ENCODE data around the gene ZBED3. TPM values are rescaled to one million over a fixed set of nuclear protein-coding genes. Genes with fewer than 3 reads are reported as not detected.
"Not testable (repeated sequence)": the region's sequence is repeated elsewhere in the genome, so short reads cannot be mapped to it uniquely, and the experiment has no call there.

ZBED3 gene
- total RNA-seq, 1 experiment from 2014 or later, result 0.14 TPM

GRCh38 chr5:77082280-77082679 is 4.8 kb downstream of the ZBED3 start:
- in situ Hi-C loops (cut with HindIII; ENCODE audit: low pct_unique_long_range_greater_than_20kb, low sequenced_read_pairs), result no loop called here
- no peak for DNase-seq (ENCODE audit: low read depth)

DNA sequence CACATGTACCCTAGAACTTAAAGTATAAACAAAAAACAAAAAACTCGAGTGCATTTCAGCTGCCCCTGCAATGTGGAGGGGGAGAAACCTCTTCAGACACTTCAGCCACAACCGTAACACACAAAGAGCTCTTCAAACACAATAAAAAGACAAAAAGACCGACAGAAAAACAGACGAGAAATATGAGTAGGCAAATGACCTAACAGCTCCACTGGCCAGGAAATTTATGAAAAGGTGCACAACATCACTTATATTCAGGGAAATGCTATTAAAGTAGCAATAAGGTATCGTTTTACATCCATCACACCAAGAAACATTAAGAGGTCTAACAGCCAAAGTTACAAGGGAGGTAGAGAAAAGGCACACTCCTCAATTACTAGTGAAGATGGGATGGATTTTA is 6.2 kb downstream of the ZBED3 start:
- no peak for DNase-seq (ENCODE audit: low read depth)
- in situ Hi-C loops (cut with HindIII; ENCODE audit: low pct_unique_long_range_greater_than_20kb, low sequenced_read_pairs), result no loop called here

GRCh38 chr5:77080479-77080878 is 6.6 kb downstream of the ZBED3 start:
- in situ Hi-C loops (cut with HindIII; ENCODE audit: low pct_unique_long_range_greater_than_20kb, low sequenced_read_pairs); DNase-seq (ENCODE audit: low read depth): not testable (repeated sequence)

DNA sequence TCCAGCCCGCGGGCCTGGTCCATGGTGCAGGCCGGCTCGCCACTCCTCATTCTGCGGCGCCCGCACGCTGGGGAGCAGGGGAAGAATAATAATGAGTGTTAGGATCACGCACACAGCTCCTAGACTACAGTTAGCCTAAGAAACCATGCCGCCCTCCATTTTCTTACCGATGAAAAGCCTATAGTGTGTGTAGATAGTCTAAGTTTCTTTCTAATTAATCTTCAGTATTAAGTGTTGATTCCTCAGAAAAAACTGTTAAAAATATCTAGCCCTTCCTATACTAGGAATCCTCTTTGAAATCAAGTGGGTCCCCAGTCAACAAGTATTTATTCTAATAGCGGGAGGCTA is 9.3 kb downstream of the ZBED3 start:
- in situ Hi-C loops (cut with HindIII; ENCODE audit: low pct_unique_long_range_greater_than_20kb, low sequenced_read_pairs), result no loop called here
- no peak for DNase-seq (ENCODE audit: low read depth)

- in situ Hi-C loops (cut with HindIII; ENCODE audit: low pct_unique_long_range_greater_than_20kb, low sequenced_read_pairs), result no loop called here
- no peak for DNase-seq (ENCODE audit: low read depth)
Measured at GRCh38 chr5:77076961-77077828, 9.9 kb downstream of the ZBED3 start.

DNA sequence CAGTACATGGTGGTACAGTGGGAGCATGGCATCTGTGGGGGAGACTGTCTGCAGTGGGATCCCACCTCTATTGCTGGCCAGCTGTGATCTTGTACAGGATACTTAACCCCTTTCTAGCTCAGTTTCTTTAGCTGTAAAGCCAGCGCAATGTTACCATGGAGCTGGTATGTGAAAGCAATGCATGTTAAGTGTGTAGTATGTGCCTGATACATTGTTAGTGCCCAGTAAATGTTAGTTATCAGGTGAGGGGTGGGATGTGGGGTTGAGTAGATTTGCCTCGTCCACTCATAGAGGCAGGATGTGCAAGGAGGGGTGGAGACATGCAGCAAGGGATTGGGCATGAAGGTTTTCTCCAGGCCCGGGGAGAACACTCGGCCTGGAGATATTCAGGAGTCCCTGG is 12.3 kb downstream of the ZBED3 start:
- DNase-seq (ENCODE audit: low read depth), result no peak
- in situ Hi-C loops (cut with HindIII; ENCODE audit: low pct_unique_long_range_greater_than_20kb, low sequenced_read_pairs), result no loop called here

DNA sequence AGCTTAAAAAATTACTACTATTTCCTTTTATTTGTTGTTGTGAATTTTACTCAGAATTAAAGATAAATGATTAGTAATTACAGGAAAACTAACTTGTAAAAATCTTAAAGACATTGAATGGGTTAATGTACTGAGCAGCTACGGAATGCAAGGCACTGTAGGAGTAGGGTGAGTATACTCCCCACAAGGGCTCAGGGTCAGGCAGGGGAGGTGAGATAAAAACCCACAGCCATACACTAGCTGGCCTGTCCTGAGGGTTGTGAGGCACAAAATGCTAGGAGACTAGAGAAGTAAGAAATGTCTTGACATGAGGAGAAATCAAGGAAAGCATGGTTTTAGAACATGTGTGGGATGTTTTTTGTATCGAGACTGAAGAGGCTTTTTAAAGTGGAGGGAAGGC is 13.4 kb downstream of the ZBED3 start:
- no peak for DNase-seq (ENCODE audit: low read depth)
- in situ Hi-C loops (cut with HindIII; ENCODE audit: low pct_unique_long_range_greater_than_20kb, low sequenced_read_pairs), result no loop called here

GRCh38 chr5:77066823-77067442 is 20.2 kb downstream of the ZBED3 start:
- DNase-seq (ENCODE audit: low read depth), result no peak
- in situ Hi-C loops (cut with HindIII; ENCODE audit: low pct_unique_long_range_greater_than_20kb, low sequenced_read_pairs), result no loop called here

- in situ Hi-C loops (cut with HindIII; ENCODE audit: low pct_unique_long_range_greater_than_20kb, low sequenced_read_pairs), result no loop called here
- DNase-seq (ENCODE audit: low read depth), result no peak
Measured at GRCh38 chr5:77066184-77066583, 20.9 kb downstream of the ZBED3 start.

DNA sequence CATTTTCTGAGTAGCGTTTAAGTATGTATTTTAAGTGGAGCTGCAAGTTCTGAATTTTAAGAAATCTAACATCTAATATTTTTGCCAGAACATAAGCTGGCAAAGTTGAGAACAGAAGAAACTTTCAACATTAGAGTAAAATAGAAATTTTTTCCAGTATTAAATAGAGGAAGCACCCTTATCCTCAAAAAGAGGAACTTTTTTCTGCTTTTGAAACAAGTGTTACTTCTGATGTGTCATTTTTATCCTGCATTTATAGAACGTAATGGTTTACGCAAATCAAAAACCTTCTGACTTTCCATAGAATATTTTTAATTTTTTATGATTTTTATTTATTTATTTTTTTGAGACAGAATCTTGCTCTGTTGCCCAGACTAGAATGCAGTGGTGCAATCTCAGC is 21.8 kb downstream of the ZBED3 start:
- in situ Hi-C loops (cut with HindIII; ENCODE audit: low pct_unique_long_range_greater_than_20kb, low sequenced_read_pairs), result no loop called here
- no peak for DNase-seq (ENCODE audit: low read depth)

DNA sequence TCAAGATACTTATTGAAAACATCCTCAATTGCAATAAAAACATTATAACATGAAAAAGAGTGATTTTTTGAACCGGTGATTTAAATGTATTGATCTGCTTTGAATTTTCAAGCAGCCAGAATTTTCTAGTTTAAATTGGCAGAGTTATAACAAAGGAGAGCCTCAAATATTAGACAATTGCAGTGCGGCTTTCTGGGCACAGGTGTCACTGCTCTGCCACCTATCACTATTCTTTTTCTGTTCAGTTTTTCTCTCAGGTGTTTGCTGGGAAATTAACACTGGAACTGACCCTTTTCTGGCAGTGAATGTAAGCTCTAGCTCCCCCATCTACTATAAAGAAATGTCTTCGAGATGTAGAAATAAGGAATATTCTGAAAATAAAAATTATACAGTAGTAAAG is 23.0 kb downstream of the ZBED3 start:
- in situ Hi-C loops (cut with HindIII; ENCODE audit: low pct_unique_long_range_greater_than_20kb, low sequenced_read_pairs), result no loop called here
- DNase-seq (ENCODE audit: low read depth), result no peak

- in situ Hi-C loops (cut with HindIII; ENCODE audit: low pct_unique_long_range_greater_than_20kb, low sequenced_read_pairs), result no loop called here
Measured at GRCh38 chr5:77046416-77047073, 40.5 kb downstream of the ZBED3 start.

GRCh38 chr5:77035950-77036349 is 51.1 kb downstream of the ZBED3 start:
- in situ Hi-C loops (cut with HindIII; ENCODE audit: low pct_unique_long_range_greater_than_20kb, low sequenced_read_pairs), result no loop called here
- DNase-seq (ENCODE audit: low read depth), result no peak

More at GRCh38 chr5:77046416-77047073, 40.5 kb downstream of the ZBED3 start:
- no peak for DNase-seq (ENCODE audit: low read depth)

- DNase-seq (ENCODE audit: low read depth), result no peak
- in situ Hi-C loops (cut with HindIII; ENCODE audit: low pct_unique_long_range_greater_than_20kb, low sequenced_read_pairs), result no loop called here
Measured at GRCh38 chr5:77033338-77033737, 53.7 kb downstream of the ZBED3 start.

DNA sequence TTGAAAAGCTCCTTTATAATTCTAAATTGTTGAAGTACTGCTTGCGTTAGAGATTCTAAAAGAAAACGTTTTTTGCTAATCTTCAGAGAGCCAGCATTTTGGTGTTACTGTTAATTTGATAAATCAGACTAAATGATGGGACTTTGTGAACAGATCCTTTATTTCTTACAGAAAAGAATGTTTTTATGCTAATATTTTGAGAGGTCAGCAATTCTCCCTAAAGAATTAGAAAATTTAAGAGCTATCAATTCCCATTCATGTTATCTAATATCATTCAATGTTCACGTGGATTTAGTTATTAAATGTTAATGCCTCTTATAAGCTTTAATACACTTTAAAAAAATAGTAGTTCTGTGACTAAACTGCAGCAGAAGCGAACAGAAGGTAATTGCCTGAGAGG is 54.5 kb downstream of the ZBED3 start:
- in situ Hi-C loops (cut with HindIII; ENCODE audit: low pct_unique_long_range_greater_than_20kb, low sequenced_read_pairs), result no loop called here
- DNase-seq (ENCODE audit: low read depth), result no peak

DNA sequence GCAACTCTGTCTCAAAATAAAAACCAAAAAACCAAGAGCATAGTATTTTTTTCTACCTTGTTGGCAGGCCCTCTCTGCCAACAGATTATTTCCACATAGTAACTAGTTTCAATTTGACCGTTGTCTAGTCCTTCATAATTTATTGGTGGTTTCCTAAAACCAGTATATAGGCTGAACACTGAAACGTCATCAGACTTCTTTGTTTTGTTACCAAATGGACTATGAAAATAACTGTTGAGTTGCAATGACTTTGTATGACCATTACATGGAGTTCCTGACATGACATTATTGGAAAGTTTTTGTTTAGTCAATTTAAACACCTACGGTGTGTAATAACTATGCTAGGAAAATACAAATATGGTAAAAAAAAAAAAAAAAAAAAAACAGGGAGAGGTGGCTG is 55.2 kb downstream of the ZBED3 start:
- in situ Hi-C loops (cut with HindIII; ENCODE audit: low pct_unique_long_range_greater_than_20kb, low sequenced_read_pairs), result no loop called here
- peak; percentile 1 for DNase-seq (ENCODE audit: low read depth)

DNA sequence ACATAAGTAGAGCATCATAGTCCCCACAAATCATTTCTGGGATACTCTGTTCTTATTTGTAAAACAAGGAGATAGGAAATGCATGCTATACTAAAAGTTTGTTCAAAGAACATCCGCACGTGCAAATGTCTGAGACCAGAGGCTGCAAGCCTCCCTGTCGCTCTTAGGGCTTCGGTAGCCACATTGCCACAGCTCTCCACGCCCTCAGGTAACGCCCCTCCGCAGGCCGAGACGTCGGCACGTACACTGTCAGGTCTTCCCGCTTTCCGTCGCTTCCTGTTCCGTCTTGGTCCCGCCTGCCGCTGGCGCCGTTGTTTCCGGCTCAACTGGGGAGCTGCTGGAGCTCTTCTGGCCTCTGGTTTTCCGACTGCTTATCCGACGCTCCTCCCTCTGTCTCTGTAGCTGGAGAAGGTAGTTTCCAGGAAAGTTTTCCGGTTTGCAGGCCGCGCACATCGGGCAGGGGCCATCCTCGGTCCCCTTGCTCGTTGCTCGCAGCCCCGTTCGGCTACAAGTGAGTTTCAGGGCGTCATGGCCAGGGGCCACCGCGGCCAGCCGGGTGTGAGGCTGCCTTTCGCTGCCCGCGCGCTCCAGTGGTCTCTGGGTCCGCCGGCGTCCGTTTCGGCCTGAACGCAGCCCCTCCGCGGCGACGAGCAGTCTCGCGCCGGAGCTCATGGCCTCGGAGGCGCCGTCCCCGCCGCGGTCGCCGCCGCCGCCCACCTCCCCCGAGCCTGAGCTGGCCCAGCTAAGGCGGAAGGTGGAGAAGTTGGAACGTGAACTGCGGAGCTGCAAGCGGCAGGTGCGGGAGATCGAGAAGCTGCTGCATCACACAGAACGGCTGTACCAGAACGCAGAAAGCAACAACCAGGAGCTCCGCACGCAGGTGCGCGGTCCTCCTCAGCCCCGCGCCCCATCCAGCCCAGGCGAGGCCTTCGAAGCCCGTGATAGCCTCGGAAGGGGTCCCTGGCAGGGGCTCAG is 56.7 kb downstream of the ZBED3 start, which contains the start of gene AGGF1:
AGGF1 (plus strand) TSS at position 308 of the 975 bp plus-strand sequence; CDS start at position 671, 363 bp downstream.
- peak; percentile 89 for DNase-seq (ENCODE audit: low read depth)
- in situ Hi-C loops (cut with HindIII; ENCODE audit: low pct_unique_long_range_greater_than_20kb, low sequenced_read_pairs), result no loop called here

DNA sequence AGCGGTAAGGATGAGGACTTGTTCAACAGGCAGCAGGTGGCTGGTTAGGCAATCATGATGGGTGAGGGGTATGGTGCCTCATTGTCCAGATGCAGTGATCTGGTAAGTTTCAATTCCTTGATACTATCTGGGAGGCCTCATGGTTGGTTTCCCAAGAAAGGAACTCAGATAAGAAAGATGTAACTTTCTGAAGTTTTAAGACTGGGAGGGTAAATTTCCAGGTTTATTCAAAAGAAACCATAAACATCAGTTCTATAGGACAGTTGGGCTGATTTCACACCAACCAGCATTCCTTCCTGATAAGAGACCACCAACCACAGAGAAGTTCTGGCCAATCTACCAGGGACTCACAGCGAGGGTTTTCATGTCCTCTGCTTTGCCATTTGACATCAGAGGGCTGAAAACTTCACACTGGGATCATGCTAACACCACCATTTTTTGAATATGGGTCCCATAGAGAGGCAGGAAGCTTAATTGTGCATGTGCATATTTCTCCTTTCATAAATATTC is 57.7 kb downstream of the ZBED3 start:
- DNase-seq (ENCODE audit: low read depth), result peak; percentile 9

More for the DNA sequence above, 57.7 kb downstream of the ZBED3 start:
- in situ Hi-C loops (cut with HindIII; ENCODE audit: low pct_unique_long_range_greater_than_20kb, low sequenced_read_pairs), result no loop called here

All from Caki2 (cell line).